Islet of Langerhans (tissue), 1 donor: ENCODE measurements around the gene SIPA1L3.

Source experiments
- FAIRE-seq: peaks from one replicate; lab custom pipeline; 2011; peaks lifted over from hg19 to GRCh38; lab: Jason Lieb, UNC

The SIPA1L3 gene

GRCh38 chr19:38155453-38155852 is 248.4 kb downstream of the SIPA1L3 start:
- no peak for FAIRE-seq

GRCh38 chr19:38158730-38159129 is 251.7 kb downstream of the SIPA1L3 start:
- FAIRE-seq: no peak

GRCh38 chr19:38162094-38162493 is 255.1 kb downstream of the SIPA1L3 start:
- no peak for FAIRE-seq

- FAIRE-seq: no peak
Observed at GRCh38 chr19:38162632-38163031, 255.6 kb downstream of the SIPA1L3 start.

GRCh38 chr19:38163419-38164290 is 256.6 kb downstream of the SIPA1L3 start:
- FAIRE-seq: no peak

GRCh38 chr19:38164526-38164925 is 257.5 kb downstream of the SIPA1L3 start:
- no peak for FAIRE-seq

- no peak for FAIRE-seq
Observed at GRCh38 chr19:38165335-38165734, 258.3 kb downstream of the SIPA1L3 start.

- no peak for FAIRE-seq
Observed at GRCh38 chr19:38168637-38169036, 261.6 kb downstream of the SIPA1L3 start.

GRCh38 chr19:38170334-38170733 is 263.3 kb downstream of the SIPA1L3 start:
- no peak for FAIRE-seq

GRCh38 chr19:38172001-38172400 is 265.0 kb downstream of the SIPA1L3 start:
- no peak for FAIRE-seq

- peak; percentile 89 for FAIRE-seq
Observed at GRCh38 chr19:38173291-38174041, 266.5 kb downstream of the SIPA1L3 start.

- no peak for FAIRE-seq
Observed at GRCh38 chr19:38175422-38175821, 268.4 kb downstream of the SIPA1L3 start.

- FAIRE-seq: no peak
Observed at GRCh38 chr19:38180071-38180470, 273.1 kb downstream of the SIPA1L3 start.

- FAIRE-seq: no peak
Observed at GRCh38 chr19:38182536-38183210, 275.7 kb downstream of the SIPA1L3 start.

GRCh38 chr19:38183251-38183897 is 276.4 kb downstream of the SIPA1L3 start:
- FAIRE-seq: no peak

- no peak for FAIRE-seq
Observed at GRCh38 chr19:38184815-38185214, 277.8 kb downstream of the SIPA1L3 start.

GRCh38 chr19:38185562-38185961 is 278.6 kb downstream of the SIPA1L3 start:
- no peak for FAIRE-seq

- FAIRE-seq: no peak
Observed at GRCh38 chr19:38190061-38190460, 283.1 kb downstream of the SIPA1L3 start.

GRCh38 chr19:38190793-38191192 is 283.8 kb downstream of the SIPA1L3 start:
- FAIRE-seq: no peak

- no peak for FAIRE-seq
Observed at GRCh38 chr19:38191747-38192146, 284.7 kb downstream of the SIPA1L3 start.

- FAIRE-seq: no peak
Observed at GRCh38 chr19:38193445-38193844, 286.4 kb downstream of the SIPA1L3 start.

- no peak for FAIRE-seq
Observed at GRCh38 chr19:38194061-38194701, 287.2 kb downstream of the SIPA1L3 start.
